ENCODE measurements around the gene MLXIP. TPM values are rescaled to one million over a fixed set of nuclear protein-coding genes. Genes with fewer than 3 reads are reported as not detected.
"Not testable (repeated sequence)": the region's sequence is repeated elsewhere in the genome, so short reads cannot be mapped to it uniquely, and the experiment has no call there.

The MLXIP gene, protein sequence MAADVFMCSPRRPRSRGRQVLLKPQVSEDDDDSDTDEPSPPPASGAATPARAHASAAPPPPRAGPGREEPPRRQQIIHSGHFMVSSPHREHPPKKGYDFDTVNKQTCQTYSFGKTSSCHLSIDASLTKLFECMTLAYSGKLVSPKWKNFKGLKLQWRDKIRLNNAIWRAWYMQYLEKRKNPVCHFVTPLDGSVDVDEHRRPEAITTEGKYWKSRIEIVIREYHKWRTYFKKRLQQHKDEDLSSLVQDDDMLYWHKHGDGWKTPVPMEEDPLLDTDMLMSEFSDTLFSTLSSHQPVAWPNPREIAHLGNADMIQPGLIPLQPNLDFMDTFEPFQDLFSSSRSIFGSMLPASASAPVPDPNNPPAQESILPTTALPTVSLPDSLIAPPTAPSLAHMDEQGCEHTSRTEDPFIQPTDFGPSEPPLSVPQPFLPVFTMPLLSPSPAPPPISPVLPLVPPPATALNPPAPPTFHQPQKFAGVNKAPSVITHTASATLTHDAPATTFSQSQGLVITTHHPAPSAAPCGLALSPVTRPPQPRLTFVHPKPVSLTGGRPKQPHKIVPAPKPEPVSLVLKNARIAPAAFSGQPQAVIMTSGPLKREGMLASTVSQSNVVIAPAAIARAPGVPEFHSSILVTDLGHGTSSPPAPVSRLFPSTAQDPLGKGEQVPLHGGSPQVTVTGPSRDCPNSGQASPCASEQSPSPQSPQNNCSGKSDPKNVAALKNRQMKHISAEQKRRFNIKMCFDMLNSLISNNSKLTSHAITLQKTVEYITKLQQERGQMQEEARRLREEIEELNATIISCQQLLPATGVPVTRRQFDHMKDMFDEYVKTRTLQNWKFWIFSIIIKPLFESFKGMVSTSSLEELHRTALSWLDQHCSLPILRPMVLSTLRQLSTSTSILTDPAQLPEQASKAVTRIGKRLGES
- total RNA-seq (2014; rRNA removed; shearing (Covaris generic)), result 4.3 and 4.6 TPM in 2 replicates

DNA sequence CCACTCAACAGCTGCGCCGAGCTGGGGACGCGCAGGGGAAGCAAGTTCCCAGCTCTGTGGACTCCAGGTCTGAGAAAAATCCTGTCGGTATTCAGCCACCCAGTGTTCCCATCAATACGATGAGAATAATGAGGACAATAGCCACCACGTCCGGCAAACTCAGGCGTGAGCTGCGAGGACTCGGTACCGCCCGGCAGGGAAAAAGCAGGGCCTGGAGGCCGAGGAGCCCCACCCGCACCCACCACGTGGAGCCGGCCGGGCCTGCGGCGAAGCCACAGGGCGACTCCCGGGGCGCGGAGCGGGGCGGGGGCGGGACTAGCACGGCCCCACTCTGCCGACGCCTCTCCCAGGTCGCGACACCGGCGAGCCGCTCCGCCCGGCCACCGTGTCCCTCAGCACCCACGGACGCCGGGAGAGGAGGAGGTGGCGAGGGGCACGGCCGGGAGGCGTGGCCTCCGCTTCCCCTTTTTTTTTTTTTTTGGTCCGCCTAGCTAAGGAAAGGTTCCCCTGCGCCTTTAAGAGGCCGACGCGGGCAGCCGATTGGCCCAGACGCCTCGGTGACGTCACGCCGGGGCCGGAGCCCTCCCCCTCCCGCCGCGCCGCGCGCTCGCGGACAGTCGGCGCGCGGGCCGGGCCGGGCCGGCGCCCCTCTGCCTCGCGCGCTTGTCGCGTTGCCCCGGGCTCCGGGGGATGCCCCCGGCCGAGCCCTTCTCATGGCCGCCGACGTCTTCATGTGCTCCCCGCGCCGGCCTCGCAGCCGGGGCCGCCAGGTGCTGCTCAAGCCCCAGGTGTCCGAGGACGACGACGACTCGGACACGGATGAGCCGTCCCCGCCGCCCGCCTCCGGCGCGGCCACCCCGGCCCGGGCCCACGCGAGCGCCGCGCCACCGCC, at the start of gene MLXIP:
MLXIP (plus strand) TSS at position 616 of the 892 bp plus-strand sequence; CDS start at position 714, 98 bp downstream.
- DNase-seq (ENCODE audit: low spot score), result peak; percentile 92
- in situ Hi-C loops (cut with HindIII; ENCODE audit: low sequenced_read_pairs), result no loop called here

DNA sequence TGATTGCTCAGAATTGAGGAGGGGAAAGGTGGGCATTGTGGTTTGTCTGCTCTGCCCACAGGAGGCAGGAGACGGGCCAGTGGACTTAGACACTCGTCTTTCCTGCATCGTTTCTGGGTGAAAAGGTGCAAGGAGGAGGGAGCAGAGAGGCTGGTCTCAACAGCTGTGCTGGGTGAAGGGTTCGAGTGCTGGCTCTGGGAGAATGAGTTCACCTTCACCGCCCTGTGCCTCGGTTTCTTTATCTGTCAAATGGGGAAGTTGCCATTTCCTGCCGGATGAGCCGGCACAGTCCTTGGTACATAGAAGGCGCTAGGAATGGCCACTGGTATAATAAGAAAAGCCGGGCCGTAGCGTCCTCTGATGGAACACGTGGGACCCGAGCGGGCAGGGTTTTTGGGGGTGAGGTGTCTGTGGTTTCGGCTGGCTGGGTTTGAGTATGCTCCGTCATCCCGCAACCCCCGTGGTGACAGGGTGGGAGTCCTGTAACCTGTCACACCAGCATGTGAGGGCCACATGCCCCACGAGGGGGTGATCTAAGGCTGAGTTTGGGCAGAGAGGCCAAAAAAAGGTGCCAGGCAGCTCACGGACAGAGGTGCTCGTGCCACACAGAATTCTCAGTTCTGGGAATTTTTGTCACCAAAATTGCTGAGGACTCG, 49.5 kb upstream of the MLXIP start:
- in situ Hi-C loops (cut with HindIII; ENCODE audit: low sequenced_read_pairs), result no loop called here
- no peak for DNase-seq (ENCODE audit: low spot score)

DNA sequence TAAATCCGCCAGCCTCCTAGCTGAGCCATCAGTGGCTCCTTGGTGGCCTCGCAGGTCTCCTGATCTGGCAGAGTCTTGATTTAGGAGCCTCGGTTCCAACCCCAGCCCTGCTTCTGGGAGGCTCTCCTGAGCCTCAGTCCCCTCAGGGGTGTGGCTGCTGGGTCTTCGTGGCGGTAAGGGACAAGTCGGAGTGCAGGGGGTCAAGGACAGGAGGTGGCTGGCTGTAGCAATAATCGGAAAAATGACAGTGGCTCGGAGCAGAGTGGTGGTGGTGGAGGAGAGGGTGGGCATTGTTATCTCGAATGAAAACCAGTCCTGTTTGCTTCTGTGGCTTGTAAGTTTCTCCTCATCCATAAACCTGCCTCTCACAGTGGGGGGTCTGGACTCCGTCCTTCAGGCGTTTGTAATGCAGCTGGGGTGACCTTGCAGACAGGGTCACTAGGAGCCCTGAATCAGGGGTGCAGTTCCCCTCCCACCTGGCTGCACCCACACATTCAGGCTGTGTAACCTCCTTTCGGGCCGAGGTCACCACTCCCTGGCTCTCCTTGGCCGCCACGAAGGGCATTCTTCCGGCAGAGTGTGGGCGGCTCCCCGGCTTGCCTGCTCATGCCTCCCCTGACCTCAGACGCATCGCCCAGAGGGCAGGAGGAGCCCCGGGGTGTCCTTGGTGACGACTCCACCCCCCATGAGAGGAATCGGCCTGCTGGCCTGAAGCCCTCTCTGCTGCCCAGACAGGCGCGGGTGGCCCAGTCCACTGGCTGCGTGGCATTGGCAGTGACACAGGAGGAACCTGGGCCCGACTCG, 48.7 kb upstream of the MLXIP start:
- DNase-seq (ENCODE audit: low spot score), result no peak
- in situ Hi-C loops (cut with HindIII; ENCODE audit: low sequenced_read_pairs), result no loop called here

DNA sequence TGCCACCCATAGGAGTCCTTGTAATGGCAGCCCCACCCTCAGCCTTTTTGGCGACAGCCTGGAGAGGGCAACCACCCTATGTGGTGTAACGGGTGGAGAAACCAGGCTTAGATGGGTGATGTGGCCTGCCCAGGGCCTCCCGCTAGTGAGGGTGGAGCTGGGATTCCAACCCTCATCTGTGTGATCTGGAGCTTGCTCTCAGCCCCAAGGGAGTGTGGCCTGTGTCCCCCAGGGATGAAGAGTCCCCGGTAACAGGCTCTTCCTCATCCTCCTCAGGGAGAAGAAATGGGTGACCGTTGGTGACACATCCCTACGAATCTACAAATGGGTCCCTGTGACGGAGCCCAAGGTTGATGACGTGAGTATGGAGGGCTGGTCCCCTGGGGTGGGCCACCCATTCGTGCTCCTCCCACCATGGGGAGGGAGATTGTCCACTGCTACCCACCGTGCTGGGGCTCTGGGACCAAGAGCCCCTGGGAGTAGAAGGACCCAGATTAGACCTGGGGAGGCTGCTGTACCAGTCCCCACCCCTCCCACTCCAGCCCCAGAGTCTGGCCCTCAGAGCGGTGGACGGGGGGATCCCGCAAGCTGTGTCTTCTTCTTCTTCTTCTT, 48.0 kb upstream of the MLXIP start:
- in situ Hi-C loops (cut with HindIII; ENCODE audit: low sequenced_read_pairs), result no loop called here
- DNase-seq (ENCODE audit: low spot score), result no peak

DNA sequence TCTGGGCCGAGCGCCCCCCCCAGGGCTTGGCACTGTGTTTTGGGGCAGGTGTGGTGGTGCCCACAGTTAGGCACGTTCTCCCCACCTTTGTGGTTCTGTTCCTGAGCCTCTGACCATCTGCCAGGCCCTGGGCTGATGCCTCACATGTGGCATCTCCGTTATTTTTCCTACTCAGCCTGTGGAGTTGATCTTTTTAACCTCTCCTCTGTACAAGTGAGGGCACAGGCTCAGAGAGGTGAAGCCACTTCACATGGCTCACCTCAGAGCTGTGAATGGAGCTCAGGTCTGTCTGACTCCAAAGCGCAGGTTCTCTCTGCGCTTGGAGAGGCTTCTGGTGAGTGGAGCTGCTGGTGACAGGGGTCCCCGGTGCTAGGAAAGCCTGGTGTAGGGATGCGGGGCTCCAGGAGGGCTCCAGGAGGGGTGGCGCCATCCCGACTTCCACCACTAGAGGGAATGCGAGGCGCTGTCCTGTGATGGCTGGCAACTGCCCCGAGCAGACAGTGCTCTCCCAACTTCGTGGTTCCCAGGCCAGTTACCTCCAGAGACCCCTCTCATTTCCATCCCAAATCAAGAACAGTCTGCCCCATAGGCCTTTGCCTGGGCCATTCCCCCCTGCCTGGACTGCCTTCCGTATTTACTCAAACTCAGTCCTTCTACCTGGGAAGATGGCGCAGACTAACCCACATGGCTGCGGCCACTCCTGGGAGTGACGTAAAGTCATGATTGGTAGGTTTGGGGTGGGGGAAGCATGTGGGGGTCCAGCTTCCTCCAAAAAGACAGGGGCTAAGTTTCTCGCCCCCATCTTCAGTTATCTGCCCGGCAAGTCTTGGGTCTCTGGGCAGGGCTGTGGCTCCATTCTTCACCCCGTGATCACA, 47.0 kb upstream of the MLXIP start:
- in situ Hi-C loops (cut with HindIII; ENCODE audit: low sequenced_read_pairs), result no loop called here
- peak; percentile 22 for DNase-seq (ENCODE audit: low spot score)

DNA sequence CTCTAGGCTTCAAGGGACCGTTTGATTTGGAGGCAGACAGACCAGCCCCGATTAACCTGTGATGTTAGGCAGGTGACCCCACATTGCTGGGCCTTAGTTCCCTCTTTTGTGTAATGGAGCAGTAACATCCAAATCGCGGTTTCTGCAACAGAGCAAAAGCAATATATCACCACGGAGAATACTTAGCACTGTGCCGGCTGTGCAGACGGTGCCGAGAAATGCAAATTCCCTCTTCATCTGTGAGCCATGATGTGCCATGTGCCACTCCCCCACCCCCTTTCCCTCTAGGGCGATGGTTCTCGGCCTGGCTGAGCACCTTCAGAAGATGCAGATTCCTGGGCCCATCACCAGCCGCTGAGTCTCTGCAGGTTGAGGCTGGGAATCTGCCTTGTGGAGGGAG, 46.0 kb upstream of the MLXIP start:
- DNase-seq (ENCODE audit: low spot score), result no peak

DNA sequence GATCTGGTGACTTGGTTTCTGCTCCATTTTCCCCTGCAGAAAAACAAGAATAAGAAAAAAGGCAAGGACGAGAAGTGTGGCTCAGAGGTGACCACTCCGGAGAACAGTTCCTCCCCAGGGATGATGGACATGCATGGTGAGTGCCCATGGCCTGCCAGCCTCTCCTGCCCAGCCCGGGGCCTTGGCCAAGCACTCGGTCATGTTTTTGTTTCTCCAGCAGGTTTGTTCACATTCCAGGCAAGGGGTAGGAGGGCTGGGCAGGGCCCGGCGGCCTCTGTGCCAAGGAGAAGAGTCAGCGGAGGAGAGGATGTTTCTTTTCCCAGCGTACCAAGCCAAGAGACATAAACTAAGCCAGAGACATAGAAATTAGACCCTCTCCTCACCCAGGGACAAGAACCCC, 43.3 kb upstream of the MLXIP start:
- peak; percentile 17 for DNase-seq (ENCODE audit: low spot score)
- in situ Hi-C loops (cut with HindIII; ENCODE audit: low sequenced_read_pairs), result no loop called here

More for the DNA sequence above, 46.0 kb upstream of the MLXIP start:
- in situ Hi-C loops (cut with HindIII; ENCODE audit: low sequenced_read_pairs), result no loop called here

DNA sequence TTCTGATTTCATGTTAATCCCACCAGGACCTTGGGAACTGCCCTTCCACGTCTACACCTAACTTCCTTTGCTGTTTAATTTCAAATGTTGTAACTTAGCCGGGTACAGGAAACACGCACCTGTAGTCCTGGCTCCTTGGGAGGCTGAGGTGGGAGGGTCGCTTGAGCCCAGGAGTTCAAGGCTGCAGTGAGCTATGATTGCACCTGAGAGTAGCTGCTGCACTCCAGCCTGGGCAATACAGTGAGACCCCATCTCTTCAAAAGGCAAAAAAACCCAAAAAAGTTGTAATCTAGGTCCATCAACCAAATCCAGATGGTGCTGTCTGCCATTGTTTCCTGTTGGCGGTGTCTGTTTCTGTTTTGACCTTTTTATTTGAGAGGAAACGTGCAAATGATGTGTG, 42.4 kb upstream of the MLXIP start:
- no peak for DNase-seq (ENCODE audit: low spot score)
- in situ Hi-C loops (cut with HindIII; ENCODE audit: low sequenced_read_pairs), result no loop called here

DNA sequence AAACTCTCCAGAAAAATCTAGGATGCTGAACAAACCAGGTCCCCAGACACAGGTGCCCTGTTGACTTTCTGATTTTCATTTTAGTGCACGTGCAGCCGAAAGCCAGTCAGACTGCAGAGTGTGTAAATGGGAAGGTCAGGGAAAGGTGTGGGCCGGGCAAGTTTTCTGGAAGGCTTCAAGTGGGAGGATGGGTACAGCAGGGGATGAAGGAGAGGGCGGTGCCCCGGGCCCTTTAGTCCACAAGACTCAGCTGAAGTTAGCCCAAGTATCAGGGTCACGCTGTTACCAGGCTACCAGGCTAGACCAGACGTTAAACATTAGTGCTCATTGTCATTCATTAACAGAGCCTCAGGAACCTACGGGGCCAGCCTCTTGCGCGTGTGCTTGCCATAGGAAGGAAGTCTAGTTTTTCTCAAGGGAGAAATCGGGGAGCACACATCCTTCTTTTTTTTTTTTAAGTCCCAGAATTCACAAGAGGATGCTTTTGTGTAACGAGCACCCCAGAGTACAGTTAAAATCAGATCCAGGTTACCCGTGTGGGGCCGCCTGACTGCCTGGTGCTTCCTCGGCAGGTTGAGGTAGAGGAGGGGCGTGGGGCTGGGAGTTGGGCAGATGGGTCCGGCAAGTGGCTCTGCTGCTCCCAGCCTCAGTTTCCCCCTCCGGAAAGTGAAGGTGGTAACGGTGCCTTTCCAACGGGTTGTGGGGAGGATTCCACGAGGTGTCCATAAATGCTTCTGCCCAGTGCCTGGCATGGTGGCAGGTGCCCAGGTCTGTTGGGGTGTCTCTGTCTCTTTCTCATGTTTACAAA, 37.8 kb upstream of the MLXIP start:
- DNase-seq (ENCODE audit: low spot score), result no peak
- in situ Hi-C loops (cut with HindIII; ENCODE audit: low sequenced_read_pairs), result no loop called here

DNA sequence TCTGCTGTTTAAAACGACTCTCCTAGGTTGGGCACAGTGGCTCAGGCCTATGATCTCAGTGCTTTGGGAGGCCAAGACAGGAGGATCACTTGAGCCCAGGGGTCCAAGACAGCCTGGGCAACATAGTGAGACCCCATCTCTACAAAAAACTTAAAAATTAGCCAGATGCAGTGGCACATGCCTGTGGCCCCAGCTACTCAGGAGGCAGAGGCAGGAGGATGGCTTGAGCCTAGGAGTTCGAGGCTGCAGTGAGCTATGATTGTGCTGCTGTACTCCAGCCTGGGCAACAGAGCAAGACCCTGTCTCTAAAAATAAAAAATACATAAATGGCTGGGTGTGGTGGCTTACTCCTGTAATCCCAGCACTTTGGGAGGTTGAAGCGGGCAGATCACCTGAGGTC, 37.1 kb upstream of the MLXIP start:
- DNase-seq (ENCODE audit: low spot score); in situ Hi-C loops (cut with HindIII; ENCODE audit: low sequenced_read_pairs): not testable (repeated sequence)

DNA sequence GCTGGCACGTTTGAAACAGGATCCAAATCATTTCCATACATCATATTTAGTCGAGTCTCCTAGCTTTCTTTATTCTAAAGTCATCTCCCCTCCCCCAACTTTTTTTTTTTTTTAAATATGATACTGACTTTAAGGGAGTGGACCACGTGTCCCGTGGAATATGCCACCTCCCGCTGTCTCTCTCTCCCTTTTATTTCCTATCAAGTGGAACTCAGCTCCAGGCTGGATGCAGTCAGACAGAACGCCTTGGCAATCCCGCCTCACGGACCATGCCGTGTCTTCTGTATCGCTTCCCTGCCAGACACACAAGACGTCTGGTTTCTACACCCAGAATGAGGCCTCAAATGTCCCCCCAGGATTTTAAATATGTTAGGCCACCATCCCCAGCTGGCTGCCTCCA, 35.6 kb upstream of the MLXIP start:
- in situ Hi-C loops (cut with HindIII; ENCODE audit: low sequenced_read_pairs), result no loop called here
- no peak for DNase-seq (ENCODE audit: low spot score)

DNA sequence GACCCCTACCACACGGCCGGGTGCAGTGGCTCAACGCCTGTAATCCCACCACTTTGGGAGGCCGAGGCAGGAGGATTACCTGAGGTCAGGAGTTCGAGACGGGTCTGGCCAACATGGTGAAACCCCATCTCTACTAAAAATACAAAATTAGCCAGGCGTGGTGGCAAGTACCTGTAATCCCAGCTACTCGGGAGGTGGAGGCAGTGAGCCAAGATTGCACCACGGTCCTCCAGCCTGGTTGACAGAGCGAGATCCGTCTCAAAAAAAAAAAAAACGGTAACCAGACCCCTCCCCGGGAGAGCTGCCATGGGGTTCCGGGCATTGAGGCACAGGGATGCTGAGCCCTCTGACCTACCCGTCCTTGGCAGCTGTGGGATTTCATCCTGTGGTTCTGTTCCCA, 35.1 kb upstream of the MLXIP start:
- DNase-seq (ENCODE audit: low spot score), result no peak
- in situ Hi-C loops (cut with HindIII; ENCODE audit: low sequenced_read_pairs), result no loop called here

DNA sequence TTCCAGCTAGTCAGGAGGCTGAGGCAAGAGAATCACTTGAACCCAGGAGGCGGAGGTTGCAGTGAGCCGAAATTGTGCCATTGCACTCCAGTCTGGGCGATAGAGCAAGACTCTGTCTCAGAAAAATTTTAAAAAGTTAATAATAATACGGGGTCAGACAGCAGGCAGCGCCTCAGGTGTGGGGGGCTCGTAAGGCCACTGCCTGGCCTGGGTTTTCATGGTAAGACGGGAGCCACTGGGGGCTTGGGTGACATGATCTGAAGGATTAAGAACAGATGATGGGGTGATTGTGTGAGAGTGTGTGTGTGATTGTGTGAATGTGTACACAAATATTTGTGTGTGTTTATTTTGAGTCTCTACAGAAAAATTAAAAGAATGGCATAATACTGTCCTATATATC, 33.3 kb upstream of the MLXIP start:
- no peak for DNase-seq (ENCODE audit: low spot score)
- in situ Hi-C loops (cut with HindIII; ENCODE audit: low sequenced_read_pairs), result no loop called here

DNA sequence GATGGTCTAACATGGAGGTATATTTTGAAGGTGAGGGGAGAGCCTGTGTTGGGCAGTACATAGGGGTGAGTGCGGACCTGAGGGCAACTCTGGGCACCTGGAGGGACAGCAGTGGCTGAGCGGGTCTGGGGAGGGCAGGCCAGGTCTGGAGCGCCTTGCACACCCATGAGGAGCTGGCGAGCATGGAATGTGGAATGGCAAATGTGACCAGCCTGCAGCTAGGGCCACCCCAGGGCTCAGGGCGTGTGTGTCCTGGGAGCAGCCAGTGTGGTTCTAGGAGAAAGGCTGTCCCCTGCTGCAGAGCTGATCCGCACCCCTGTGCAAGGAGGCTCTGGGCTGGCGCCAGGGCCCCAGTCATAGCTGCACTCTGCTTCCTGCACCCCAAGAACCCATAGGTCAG, 32.4 kb upstream of the MLXIP start:
- in situ Hi-C loops (cut with HindIII; ENCODE audit: low sequenced_read_pairs), result no loop called here
- DNase-seq (ENCODE audit: low spot score), result no peak

DNA sequence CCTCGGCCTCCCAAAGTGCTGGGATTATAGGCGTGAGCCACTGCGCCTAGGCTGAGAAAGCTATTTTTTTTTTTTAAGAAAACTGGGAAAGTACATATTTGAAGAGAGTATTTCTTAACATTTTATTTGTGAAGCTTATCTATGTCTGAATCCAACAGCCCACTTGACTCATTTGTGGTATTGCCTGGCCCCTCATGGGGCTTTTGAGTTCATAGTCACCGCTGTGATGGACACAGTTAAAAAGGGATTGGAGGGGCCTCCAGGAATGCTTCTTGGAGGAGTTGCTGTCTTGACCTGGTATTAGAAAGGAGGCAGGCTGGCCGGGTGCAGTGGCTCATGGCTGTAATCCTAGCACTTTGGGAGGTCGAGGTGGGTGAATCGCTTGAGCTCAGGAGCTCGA, 30.4 kb upstream of the MLXIP start:
- in situ Hi-C loops (cut with HindIII; ENCODE audit: low sequenced_read_pairs), result no loop called here
- DNase-seq (ENCODE audit: low spot score), result no peak

DNA sequence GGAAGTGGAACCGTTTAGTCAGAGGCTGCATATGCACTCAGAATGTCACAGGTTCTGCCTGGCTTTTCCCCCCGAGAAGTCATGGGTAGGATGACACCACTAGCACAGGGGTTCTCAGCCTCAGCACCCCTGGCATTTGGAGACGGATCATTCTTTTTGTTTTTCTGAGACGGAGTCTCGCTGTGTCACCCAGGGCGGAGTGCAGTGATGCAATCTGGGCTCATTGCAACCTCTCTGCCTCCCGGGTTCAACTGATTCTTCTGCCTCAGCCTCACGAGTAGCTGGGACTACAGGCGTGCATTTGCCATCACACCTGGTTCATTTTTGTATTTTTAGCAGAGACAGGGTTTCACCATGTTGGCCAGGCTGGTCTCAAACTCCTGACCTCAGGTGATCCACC, 28.7 kb upstream of the MLXIP start:
- no peak for DNase-seq (ENCODE audit: low spot score)
- in situ Hi-C loops (cut with HindIII; ENCODE audit: low sequenced_read_pairs), result no loop called here

Data from G401 (cell line).